NCI-H526 (cell line): Measurements from ENCODE around the gene IRX2.

Source experiments
- DNase-seq, 2 experiments: peaks; one replicate each; lab custom pipeline; 2025; lab: John Stamatoyannopoulos, UW

The IRX2 gene

GRCh38 chr5:2718115-2718514 lies 33.4 kb downstream of the IRX2 start:
- DNase-seq, result no peak

GRCh38 chr5:2715856-2716255 lies 35.6 kb downstream of the IRX2 start:
- DNase-seq, result no peak

- DNase-seq, result no peak
Measured at GRCh38 chr5:2714805-2715204, 36.7 kb downstream of the IRX2 start.

- no peak for DNase-seq
Measured at GRCh38 chr5:2714026-2714425, 37.5 kb downstream of the IRX2 start.

- no peak for DNase-seq
Measured at GRCh38 chr5:2711446-2712425, 39.7 kb downstream of the IRX2 start.

GRCh38 chr5:2710910-2711309 lies 40.6 kb downstream of the IRX2 start:
- peak in 1 of 2 experiments; percentile 19 for DNase-seq

GRCh38 chr5:2709976-2710689 lies 41.3 kb downstream of the IRX2 start:
- no peak for DNase-seq

- DNase-seq, result no peak
Measured at GRCh38 chr5:2708751-2709150, 42.7 kb downstream of the IRX2 start.

GRCh38 chr5:2708132-2708531 lies 43.3 kb downstream of the IRX2 start:
- DNase-seq, result no peak

- DNase-seq, result no peak
Measured at GRCh38 chr5:2705861-2706260, 45.6 kb downstream of the IRX2 start.

GRCh38 chr5:2704806-2705645 lies 46.5 kb downstream of the IRX2 start:
- no peak for DNase-seq

- DNase-seq, result no peak
Measured at GRCh38 chr5:2704111-2704510, 47.4 kb downstream of the IRX2 start.

GRCh38 chr5:2703615-2704014 lies 47.9 kb downstream of the IRX2 start:
- DNase-seq, result no peak

GRCh38 chr5:2703041-2703440 lies 48.4 kb downstream of the IRX2 start:
- no peak for DNase-seq

GRCh38 chr5:2702096-2702879 lies 49.2 kb downstream of the IRX2 start:
- no peak for DNase-seq

- no peak for DNase-seq
Measured at GRCh38 chr5:2701592-2701991, 49.9 kb downstream of the IRX2 start.

- no peak for DNase-seq
Measured at GRCh38 chr5:2700876-2701275, 50.6 kb downstream of the IRX2 start.

GRCh38 chr5:2699686-2700085 lies 51.8 kb downstream of the IRX2 start:
- no peak for DNase-seq

- DNase-seq, result no peak
Measured at GRCh38 chr5:2699231-2699630, 52.2 kb downstream of the IRX2 start.

GRCh38 chr5:2698581-2698980 lies 52.9 kb downstream of the IRX2 start:
- no peak for DNase-seq

- DNase-seq, result no peak
Measured at GRCh38 chr5:2697446-2698200, 53.9 kb downstream of the IRX2 start.
